ENCODE data around the gene SPARC.

The SPARC gene

GRCh38 chr5:151648089-151648488 is 38.6 kb downstream of the SPARC start:
- Histone ChIP-seq H3K4me3 (no peak overlapping the region), H3K27ac (no peak overlapping the region)
- no peak for DNase-seq (ENCODE audit: low spot score)
- TF ChIP-seq, protein P1, sequence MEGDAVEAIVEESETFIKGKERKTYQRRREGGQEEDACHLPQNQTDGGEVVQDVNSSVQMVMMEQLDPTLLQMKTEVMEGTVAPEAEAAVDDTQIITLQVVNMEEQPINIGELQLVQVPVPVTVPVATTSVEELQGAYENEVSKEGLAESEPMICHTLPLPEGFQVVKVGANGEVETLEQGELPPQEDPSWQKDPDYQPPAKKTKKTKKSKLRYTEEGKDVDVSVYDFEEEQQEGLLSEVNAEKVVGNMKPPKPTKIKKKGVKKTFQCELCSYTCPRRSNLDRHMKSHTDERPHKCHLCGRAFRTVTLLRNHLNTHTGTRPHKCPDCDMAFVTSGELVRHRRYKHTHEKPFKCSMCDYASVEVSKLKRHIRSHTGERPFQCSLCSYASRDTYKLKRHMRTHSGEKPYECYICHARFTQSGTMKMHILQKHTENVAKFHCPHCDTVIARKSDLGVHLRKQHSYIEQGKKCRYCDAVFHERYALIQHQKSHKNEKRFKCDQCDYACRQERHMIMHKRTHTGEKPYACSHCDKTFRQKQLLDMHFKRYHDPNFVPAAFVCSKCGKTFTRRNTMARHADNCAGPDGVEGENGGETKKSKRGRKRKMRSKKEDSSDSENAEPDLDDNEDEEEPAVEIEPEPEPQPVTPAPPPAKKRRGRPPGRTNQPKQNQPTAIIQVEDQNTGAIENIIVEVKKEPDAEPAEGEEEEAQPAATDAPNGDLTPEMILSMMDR (IDR thresholded peaks at IDR 0.05), result no peak

- no peak for DNase-seq (ENCODE audit: low spot score)
- TF ChIP-seq, protein P1 (IDR thresholded peaks at IDR 0.05), result no peak
- no peak overlapping the region for H3K27ac ChIP-seq
- H3K4me3 ChIP-seq, result no peak overlapping the region
These were observed 39.3 kb downstream of the SPARC start for GRCh38 chr5:151647320-151647861.

- DNase-seq (ENCODE audit: low spot score), result no peak
- no peak overlapping the region for H3K27ac ChIP-seq
- TF ChIP-seq, protein P1 (IDR thresholded peaks at IDR 0.05), result no peak
- H3K4me3 ChIP-seq, result no peak overlapping the region
These were observed 40.4 kb downstream of the SPARC start for GRCh38 chr5:151646334-151646733.

- DNase-seq (ENCODE audit: low spot score), result no peak
- H3K4me3 ChIP-seq, result no peak overlapping the region
- no peak overlapping the region for H3K27ac ChIP-seq
- TF ChIP-seq, protein P1 (IDR thresholded peaks at IDR 0.05), result no peak
These were observed 43.3 kb downstream of the SPARC start for GRCh38 chr5:151643388-151643787.

- Histone ChIP-seq H3K4me3 (no peak overlapping the region), H3K27ac (no peak overlapping the region)
- DNase-seq (ENCODE audit: low spot score), result no peak
- TF ChIP-seq, protein P1 (IDR thresholded peaks at IDR 0.05), result no peak
These were observed 44.1 kb downstream of the SPARC start for GRCh38 chr5:151642472-151643140.

DNA sequence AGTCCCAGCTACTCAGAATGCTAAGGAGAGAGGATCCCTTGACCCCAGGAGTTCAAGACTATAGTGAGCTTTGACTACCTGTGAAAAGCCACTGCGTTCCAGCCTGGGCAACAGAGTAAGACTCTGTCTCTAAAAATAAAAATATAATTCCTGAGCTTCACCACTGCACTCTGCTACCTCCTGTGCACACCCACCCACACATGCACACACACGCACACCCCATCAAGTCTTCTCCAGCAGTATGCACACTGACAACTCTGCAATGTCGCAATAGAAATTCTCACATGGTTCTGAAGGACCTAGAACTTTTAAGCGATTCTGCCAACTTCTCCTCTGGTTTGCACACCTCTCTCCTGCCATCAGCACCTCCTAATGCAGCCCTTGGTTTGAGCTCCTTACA is 48.1 kb downstream of the SPARC start:
- no peak for DNase-seq (ENCODE audit: low spot score)
- Histone ChIP-seq H3K4me3 (no peak overlapping the region), H3K27ac (no peak overlapping the region)
- TF ChIP-seq, protein P1 (IDR thresholded peaks at IDR 0.05), result no peak

GRCh38 chr5:151637676-151638075 is 49.0 kb downstream of the SPARC start:
- TF ChIP-seq, protein P1 (IDR thresholded peaks at IDR 0.05), result no peak
- H3K4me3 ChIP-seq, result no peak overlapping the region
- no peak for DNase-seq (ENCODE audit: low spot score)
- H3K27ac ChIP-seq, result no peak overlapping the region

Measured in coronary artery (tissue), 2 donors.